Peyer's patch (tissue), 4 donors: ENCODE measurements around the gene RNF150. TPM values are rescaled to one million over a fixed set of nuclear protein-coding genes. Genes with fewer than 3 reads are reported as not detected.

Source experiments
- DNase-seq, 3 donors: peaks; one replicate each; pipeline ENCODE4 v3.0.0-alpha.2; 2017 to 2019
- H3K27ac ChIP-seq, 4 donors: fragments of 200-600 bp; sonication (generic); one replicate each; pipeline ENCODE4 v1.5.1; 2016 to 2019
- H3K27me3 ChIP-seq, 2 donors: fragments of 200-600 bp; sonication (generic); one replicate each; pipeline ENCODE4 v1.5.1; 2019
- H3K36me3 ChIP-seq, 3 donors: fragments of 200-600 bp; sonication (generic); one replicate each; pipeline ENCODE4 v1.5.1; 2016 to 2019
- H3K4me1 ChIP-seq, 4 donors: fragments of 200-600 bp; sonication (generic); one replicate each; pipeline ENCODE4 v1.5.1; 2016 to 2019
- H3K4me3 ChIP-seq, 4 donors: fragments of 200-600 bp; sonication (generic); 1 replicate in 3 of 4; 2 replicates in 1 of 4; pipeline ENCODE4 v1.5.1; 2016 to 2019; ENCODE audit warnings: mild to moderate bottlenecking in 1 of 4
- H3K9me3 ChIP-seq, 4 donors: fragments of 200-600 bp; sonication (generic); one replicate each; pipeline ENCODE4 v1.5.1; 2016 to 2019; ENCODE audit warnings: mild to moderate bottlenecking in 1 of 4
- CTCF ChIP-seq, 6 experiments: fragments of 450-650 bp in 4 of 6; fragments of 200-600 bp in 2 of 6; sonication (generic) in 1 of 6; IDR thresholded peaks; one replicate each; pipeline ENCODE4 v1.5.1; 2017 to 2019; ENCODE audit warnings: antibody characterized with exemption in 6 of 6, mild to moderate bottlenecking in 3 of 6, moderate library complexity in 1 of 6
- POLR2A ChIP-seq, 2 donors: fragments of 450-650 bp; IDR thresholded peaks; one replicate each; pipeline ENCODE4 v1.5.1; 2017; ENCODE audit warnings: antibody characterized with exemption in 2 of 2, mild to moderate bottlenecking in 2 of 2, moderate library complexity in 2 of 2
- total RNA-seq, 4 donors: library from RNA; depleted of rRNA; stranded (reverse); fragments of >200 nt; gene quantifications; one replicate each; pipeline ENCODE4 v1.1.0, GENCODE V29; 2016

Gene RNF150
- total RNA-seq, 4 donors from 2014 or later, result 1.2 to 9.9 (median 2.5) TPM

GRCh38 chr4:140862177-140862442 is 271.2 kb downstream of the RNF150 start:
- Histone ChIP-seq H3K9me3 (no peaks in the 10 kb centered on the region), H3K4me3 (no peak overlapping the region), H3K36me3 (no peaks in the 10 kb centered on the region), H3K4me1 (no peaks in the 10 kb centered on the region), H3K27me3 (no peaks in the 10 kb centered on the region), H3K27ac (no peak overlapping the region)
- DNase-seq, result no peak
- no peak for TF ChIP-seq POLR2A (IDR thresholded peaks at IDR 0.05)
- TF ChIP-seq CTCF (IDR thresholded peaks at IDR 0.05), result no peak

- peak in 2 of 3 donors; percentile 72 to 84 for DNase-seq
- Histone ChIP-seq H3K27ac (no peak overlapping the region), H3K4me1 (no peaks in the 10 kb centered on the region), H3K4me3 (no peak overlapping the region), H3K9me3 (no peaks in the 10 kb centered on the region), H3K27me3 (no peaks in the 10 kb centered on the region), H3K36me3 (no peaks in the 10 kb centered on the region)
- TF ChIP-seq POLR2A (IDR thresholded peaks at IDR 0.05) (no peak), CTCF (IDR thresholded peaks at IDR 0.05) (peak; percentile 26 to 82 (median 70))
These were observed 271.7 kb downstream of the RNF150 start for GRCh38 chr4:140861359-140862176.

GRCh38 chr4:140858897-140859296 is 274.4 kb downstream of the RNF150 start:
- Histone ChIP-seq H3K27me3 (no peaks in the 10 kb centered on the region), H3K4me1 (no peaks in the 10 kb centered on the region), H3K4me3 (no peak overlapping the region), H3K9me3 (no peaks in the 10 kb centered on the region), H3K36me3 (no peaks in the 10 kb centered on the region), H3K27ac (peak overlapping the region in 1 of 4 donors; percentile 2)
- DNase-seq, result no peak
- TF ChIP-seq POLR2A (IDR thresholded peaks at IDR 0.05) (no peak), CTCF (IDR thresholded peaks at IDR 0.05) (no peak)

- Histone ChIP-seq H3K4me3 (no peak overlapping the region), H3K4me1 (no peaks in the 10 kb centered on the region), H3K27me3 (no peaks in the 10 kb centered on the region), H3K27ac (peak overlapping the region in 1 of 4 donors; percentile 37), H3K9me3 (no peaks in the 10 kb centered on the region), H3K36me3 (no peaks in the 10 kb centered on the region)
- TF ChIP-seq CTCF (IDR thresholded peaks at IDR 0.05), result no peak
- TF ChIP-seq POLR2A (IDR thresholded peaks at IDR 0.05), result no peak
- no peak for DNase-seq
These were observed 276.2 kb downstream of the RNF150 start for GRCh38 chr4:140857111-140857510.

GRCh38 chr4:140856621-140857062 is 276.6 kb downstream of the RNF150 start:
- H3K36me3 ChIP-seq, result no peaks in the 10 kb centered on the region
- TF ChIP-seq POLR2A (IDR thresholded peaks at IDR 0.05) (no peak), CTCF (IDR thresholded peaks at IDR 0.05) (no peak)
- H3K4me1 ChIP-seq, result no peaks in the 10 kb centered on the region
- H3K9me3 ChIP-seq, result no peaks in the 10 kb centered on the region
- H3K27ac ChIP-seq, result peak overlapping the region in 1 of 4 donors; percentile 37
- no peaks in the 10 kb centered on the region for H3K27me3 ChIP-seq
- no peak for DNase-seq
- H3K4me3 ChIP-seq, result no peak overlapping the region
